Measurements from ENCODE around the gene TBC1D21.

The TBC1D21 gene

GRCh38 chr15:73854265-73854664, 19.1 kb upstream of the TBC1D21 start:
- no peaks in the 10 kb centered on the region for H3K36me3 ChIP-seq
- H3K4me3 ChIP-seq (ENCODE audit: low read depth, low read length) = no peak overlapping the region
- H3K9me3 ChIP-seq (ENCODE audit: severe bottlenecking) = no peaks in the 10 kb centered on the region
- H3K27me3 ChIP-seq (ENCODE audit: insufficient read depth, low read depth, severe bottlenecking) = no peaks in the 10 kb centered on the region
- no peak for DNase-seq
- TF ChIP-seq CTCF (IDR thresholded peaks at IDR 0.05; ENCODE audit: low read depth, low read length) = no peak
- no peak overlapping the region for H3K27ac ChIP-seq

- H3K27ac ChIP-seq = no peak overlapping the region
- no peak for DNase-seq
These were observed 16.7 kb upstream of the TBC1D21 start for GRCh38 chr15:73856458-73857192.

GRCh38 chr15:73857193-73857920, 16.0 kb upstream of the TBC1D21 start:
- H3K4me3 ChIP-seq (ENCODE audit: low read depth, low read length) = no peak overlapping the region

More at GRCh38 chr15:73856458-73857192, 16.7 kb upstream of the TBC1D21 start:
- no peaks in the 10 kb centered on the region for H3K36me3 ChIP-seq
- no peak for TF ChIP-seq CTCF (IDR thresholded peaks at IDR 0.05; ENCODE audit: low read depth, low read length)
- no peaks in the 10 kb centered on the region for H3K9me3 ChIP-seq (ENCODE audit: severe bottlenecking)
- H3K4me3 ChIP-seq (ENCODE audit: low read depth, low read length) = no peak overlapping the region
- no peaks in the 10 kb centered on the region for H3K27me3 ChIP-seq (ENCODE audit: insufficient read depth, low read depth, severe bottlenecking)

GRCh38 chr15:73858062-73858461, 15.3 kb upstream of the TBC1D21 start:
- TF ChIP-seq CTCF (IDR thresholded peaks at IDR 0.05; ENCODE audit: low read depth, low read length) = no peak
- DNase-seq = no peak
- Histone ChIP-seq H3K27me3 (ENCODE audit: insufficient read depth, low read depth, severe bottlenecking) (no peaks in the 10 kb centered on the region), H3K4me3 (ENCODE audit: low read depth, low read length) (no peak overlapping the region), H3K36me3 (no peaks in the 10 kb centered on the region), H3K9me3 (ENCODE audit: severe bottlenecking) (no peaks in the 10 kb centered on the region), H3K27ac (no peak overlapping the region)

More at GRCh38 chr15:73857193-73857920, 16.0 kb upstream of the TBC1D21 start:
- DNase-seq = no peak
- no peaks in the 10 kb centered on the region for H3K36me3 ChIP-seq
- TF ChIP-seq CTCF (IDR thresholded peaks at IDR 0.05; ENCODE audit: low read depth, low read length) = no peak
- no peak overlapping the region for H3K27ac ChIP-seq
- no peaks in the 10 kb centered on the region for H3K27me3 ChIP-seq (ENCODE audit: insufficient read depth, low read depth, severe bottlenecking)
- H3K9me3 ChIP-seq (ENCODE audit: severe bottlenecking) = no peaks in the 10 kb centered on the region

- Histone ChIP-seq H3K36me3 (no peaks in the 10 kb centered on the region), H3K27me3 (ENCODE audit: insufficient read depth, low read depth, severe bottlenecking) (no peaks in the 10 kb centered on the region), H3K27ac (no peak overlapping the region), H3K9me3 (ENCODE audit: severe bottlenecking) (no peaks in the 10 kb centered on the region), H3K4me3 (ENCODE audit: low read depth, low read length) (no peak overlapping the region)
- no peak for TF ChIP-seq CTCF (IDR thresholded peaks at IDR 0.05; ENCODE audit: low read depth, low read length)
- DNase-seq = no peak
These were observed 11.1 kb upstream of the TBC1D21 start for GRCh38 chr15:73862276-73862675.
